ENCODE measurements around the gene KCNQ2.
"Not testable (repeated sequence)": the region's sequence is repeated elsewhere in the genome, so short reads cannot be mapped to it uniquely, and the experiment has no call there.

The KCNQ2 gene

DNA sequence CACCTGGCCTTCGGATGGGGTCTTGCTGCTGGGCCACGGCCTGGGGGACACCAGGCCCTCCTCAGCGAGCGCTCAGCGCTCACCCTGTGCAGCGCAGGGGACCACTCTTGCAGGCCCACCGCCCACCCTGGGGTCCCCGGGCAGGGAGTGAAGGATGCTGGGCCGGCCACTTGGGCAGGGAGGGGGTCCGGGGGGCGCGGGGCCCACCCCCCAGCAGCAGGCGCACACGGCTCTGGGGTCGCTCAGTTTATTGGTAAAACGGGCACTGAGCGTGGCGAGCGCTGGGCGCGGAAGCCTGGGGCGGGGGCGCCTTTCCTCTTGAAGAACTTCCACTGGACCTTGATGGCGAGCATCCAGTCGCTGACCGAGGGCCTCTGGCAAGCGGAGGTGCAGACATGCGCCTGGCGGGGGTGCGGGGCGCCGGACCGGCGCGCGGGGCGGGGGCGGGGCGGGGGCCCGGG lies 15.4 kb upstream of the KCNQ2 start:
- Histone ChIP-seq H3K27me3 (ENCODE audit: control insufficient read depth, insufficient read depth, low read length) (peaks cover 60% of the 10 kb centered on the region), H3K27ac (ENCODE audit: low read depth, low read length) (no peak overlapping the region), H3K4me3 (ENCODE audit: low read depth, low read length) (peak overlapping the region; percentile 46; the same call in 1 of the 2 replicates), H3K4me1 (ENCODE audit: control insufficient read depth, insufficient read depth, low read length) (peaks cover 6% of the 10 kb centered on the region), H3K9ac (ENCODE audit: low read length) (no peak overlapping the region), H3K36me3 (ENCODE audit: control insufficient read depth, insufficient read depth, low read length) (no peaks in the 10 kb centered on the region; the same call in 1 of the 2 replicates), H3K9me3 (ENCODE audit: control insufficient read depth, insufficient read depth, low read depth, low read length) (no peaks in the 10 kb centered on the region; the same call in 1 of the 2 replicates)

- Histone ChIP-seq H3K9me3 (ENCODE audit: control insufficient read depth, insufficient read depth, low read depth, low read length) (no peaks in the 10 kb centered on the region; the same call in 1 of the 2 replicates), H3K27me3 (ENCODE audit: control insufficient read depth, insufficient read depth, low read length) (peaks cover 60% of the 10 kb centered on the region), H3K4me3 (ENCODE audit: low read depth, low read length) (no peak overlapping the region), H3K36me3 (ENCODE audit: control insufficient read depth, insufficient read depth, low read length) (no peaks in the 10 kb centered on the region; the same call in 1 of the 2 replicates), H3K9ac (ENCODE audit: low read length) (no peak overlapping the region), H3K4me1 (ENCODE audit: control insufficient read depth, insufficient read depth, low read length) (peaks cover 9% of the 10 kb centered on the region), H3K27ac (ENCODE audit: low read depth, low read length) (no peak overlapping the region)
These were observed 14.8 kb upstream of the KCNQ2 start for GRCh38 chr20:63487116-63487764.

DNA sequence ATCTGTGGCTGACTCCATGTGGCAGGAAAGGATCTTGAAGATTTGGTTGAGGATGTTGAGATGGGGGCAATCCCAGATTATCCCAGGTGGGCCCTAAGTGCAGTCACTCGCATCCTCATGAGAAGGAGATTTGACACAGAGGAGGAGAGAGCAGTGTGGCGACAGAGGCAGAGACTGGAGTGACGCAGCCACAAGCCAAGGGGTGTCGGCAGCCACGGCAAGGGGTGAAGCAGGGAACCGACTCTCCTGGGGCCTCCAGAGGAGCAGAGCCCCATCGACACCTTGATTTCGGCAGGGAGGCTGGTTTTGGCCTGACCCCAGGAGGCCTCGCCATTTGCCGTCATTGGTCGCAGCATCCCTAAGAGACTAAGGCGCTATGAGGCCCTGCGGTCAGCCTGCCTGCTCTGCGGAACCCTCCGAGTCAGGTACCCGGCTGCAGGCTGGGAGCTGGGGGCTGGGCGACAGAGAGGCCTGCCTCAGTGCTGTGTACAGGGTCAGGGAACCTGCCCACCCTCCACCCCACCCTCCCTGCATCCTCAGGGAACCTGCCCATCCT lies 13.9 kb upstream of the KCNQ2 start:
- H3K9ac ChIP-seq (ENCODE audit: low read length) = no peak overlapping the region
- no peaks in the 10 kb centered on the region for H3K36me3 ChIP-seq (ENCODE audit: control insufficient read depth, insufficient read depth, low read length)
- H3K9me3 ChIP-seq (ENCODE audit: control insufficient read depth, insufficient read depth, low read depth, low read length) = no peaks in the 10 kb centered on the region; the same call in 1 of the 2 replicates
- peaks cover 18% of the 10 kb centered on the region for H3K4me1 ChIP-seq (ENCODE audit: control insufficient read depth, insufficient read depth, low read length)
- H3K27me3 ChIP-seq (ENCODE audit: control insufficient read depth, insufficient read depth, low read length) = peaks cover 59% of the 10 kb centered on the region
- H3K27ac ChIP-seq (ENCODE audit: low read depth, low read length) = no peak overlapping the region
- no peak overlapping the region for H3K4me3 ChIP-seq (ENCODE audit: low read depth, low read length)

DNA sequence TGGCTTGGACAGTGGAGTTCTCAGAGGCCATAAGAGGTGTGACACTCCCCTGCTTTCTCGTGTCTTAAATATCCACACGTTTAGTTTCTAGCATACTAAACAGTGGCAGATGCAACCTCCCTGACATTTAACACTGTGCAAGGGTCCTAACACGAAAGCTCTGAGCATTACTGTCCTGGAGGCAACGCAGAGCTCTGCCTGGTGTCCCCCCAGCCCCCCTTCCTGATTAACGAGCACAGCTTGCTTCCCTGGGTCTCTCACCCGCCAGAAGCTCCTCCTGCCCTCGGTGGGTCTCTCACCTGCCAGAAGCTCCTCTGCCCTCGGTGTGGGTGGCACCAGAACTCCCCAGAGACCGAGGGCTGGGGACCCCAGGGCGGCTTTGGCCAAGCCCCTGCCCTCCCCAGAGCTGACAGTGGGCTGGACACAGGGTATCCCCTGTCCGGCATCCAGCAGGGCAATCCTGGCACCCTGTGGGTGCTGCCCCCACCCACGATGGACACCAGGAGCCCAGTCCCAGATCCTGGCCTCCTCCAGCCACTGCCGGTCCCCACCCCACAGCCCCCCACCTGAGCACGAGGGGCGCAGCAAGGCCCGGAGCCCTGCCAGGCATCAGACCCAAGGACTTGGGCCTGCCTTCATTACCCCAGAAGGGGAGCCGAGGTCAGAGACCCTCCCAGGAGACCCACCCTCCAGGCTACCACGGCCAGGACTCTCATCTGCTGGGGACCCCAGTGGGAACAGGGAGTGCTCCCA lies 12.4 kb upstream of the KCNQ2 start:
- no peaks in the 10 kb centered on the region for H3K36me3 ChIP-seq (ENCODE audit: control insufficient read depth, insufficient read depth, low read length)
- H3K27me3 ChIP-seq (ENCODE audit: control insufficient read depth, insufficient read depth, low read length) = peaks cover 44% of the 10 kb centered on the region
- H3K9ac ChIP-seq (ENCODE audit: low read length) = no peak overlapping the region
- no peak overlapping the region for H3K4me3 ChIP-seq (ENCODE audit: low read depth, low read length)
- H3K9me3 ChIP-seq (ENCODE audit: control insufficient read depth, insufficient read depth, low read depth, low read length) = no peaks in the 10 kb centered on the region; the same call in 1 of the 2 replicates
- H3K27ac ChIP-seq (ENCODE audit: low read depth, low read length) = no peak overlapping the region
- H3K4me1 ChIP-seq (ENCODE audit: control insufficient read depth, insufficient read depth, low read length) = peaks cover 19% of the 10 kb centered on the region

DNA sequence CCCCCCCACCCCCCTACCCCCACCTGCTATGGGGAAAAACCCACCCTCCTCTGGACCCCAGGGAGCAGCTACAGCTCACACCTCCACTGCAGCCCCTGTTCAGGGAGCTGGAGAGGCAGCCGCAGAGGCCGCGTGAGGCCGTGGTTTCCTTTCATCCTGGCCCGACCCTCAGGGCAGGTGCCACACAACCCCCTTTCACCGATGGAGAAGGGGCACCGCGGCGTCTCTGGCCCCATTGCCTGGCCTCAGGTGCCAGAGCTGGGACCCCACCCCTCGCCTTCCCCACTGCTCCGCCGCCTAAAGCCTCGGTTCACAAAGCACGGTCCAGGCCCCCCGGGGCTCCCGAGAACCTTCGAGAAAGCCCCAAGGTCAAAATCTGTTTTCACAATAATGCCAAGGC lies 11.8 kb upstream of the KCNQ2 start:
- H3K9me3 ChIP-seq (ENCODE audit: control insufficient read depth, insufficient read depth, low read depth, low read length) = no peaks in the 10 kb centered on the region; the same call in 1 of the 2 replicates
- peaks cover 40% of the 10 kb centered on the region for H3K27me3 ChIP-seq (ENCODE audit: control insufficient read depth, insufficient read depth, low read length)
- H3K36me3 ChIP-seq (ENCODE audit: control insufficient read depth, insufficient read depth, low read length) = no peaks in the 10 kb centered on the region
- H3K4me1 ChIP-seq (ENCODE audit: control insufficient read depth, insufficient read depth, low read length) = peaks cover 19% of the 10 kb centered on the region
- no peak overlapping the region for H3K4me3 ChIP-seq (ENCODE audit: low read depth, low read length)
- no peak overlapping the region for H3K27ac ChIP-seq (ENCODE audit: low read depth, low read length)
- no peak overlapping the region for H3K9ac ChIP-seq (ENCODE audit: low read length)

- no peak overlapping the region for H3K27ac ChIP-seq (ENCODE audit: low read depth, low read length)
- no peaks in the 10 kb centered on the region for H3K36me3 ChIP-seq (ENCODE audit: control insufficient read depth, insufficient read depth, low read length)
- H3K9ac ChIP-seq (ENCODE audit: low read length) = no peak overlapping the region
- H3K27me3 ChIP-seq (ENCODE audit: control insufficient read depth, insufficient read depth, low read length) = peaks cover 39% of the 10 kb centered on the region
- no peaks in the 10 kb centered on the region; the same call in 1 of the 2 replicates for H3K9me3 ChIP-seq (ENCODE audit: control insufficient read depth, insufficient read depth, low read depth, low read length)
- H3K4me3 ChIP-seq (ENCODE audit: low read depth, low read length) = no peak overlapping the region
- H3K4me1 ChIP-seq (ENCODE audit: control insufficient read depth, insufficient read depth, low read length) = peaks cover 17% of the 10 kb centered on the region
These were observed 11.4 kb upstream of the KCNQ2 start for GRCh38 chr20:63483834-63484233.

DNA sequence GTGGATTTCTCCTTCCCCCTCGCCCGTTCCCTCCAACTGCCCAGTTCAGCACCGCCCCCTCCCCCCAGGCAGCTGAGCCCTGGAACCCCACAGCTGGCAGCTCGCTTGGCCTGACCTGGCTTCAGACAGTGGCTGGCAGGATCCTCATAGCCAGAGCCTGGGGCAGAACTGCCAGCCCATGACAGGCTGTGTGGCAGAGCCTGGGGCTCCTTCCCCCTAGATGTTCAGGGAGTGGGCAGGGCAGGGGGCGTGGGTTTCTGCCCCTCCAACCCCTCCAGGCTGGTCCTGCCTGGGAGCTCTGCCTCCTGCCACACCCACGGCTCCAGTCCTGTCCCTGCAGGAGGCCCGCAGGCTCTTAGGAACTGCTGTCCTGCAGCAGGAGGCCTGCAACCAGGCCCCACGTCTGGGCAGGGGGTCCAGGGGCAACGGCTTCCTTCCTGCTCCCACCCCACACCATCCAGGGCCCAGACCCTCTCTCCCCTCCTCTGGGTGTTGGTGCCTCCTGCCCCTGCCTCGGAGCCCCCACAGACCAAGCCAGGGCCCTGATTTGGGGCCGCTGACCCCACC lies 9.6 kb upstream of the KCNQ2 start:
- peaks cover 36% of the 10 kb centered on the region for H3K27me3 ChIP-seq (ENCODE audit: control insufficient read depth, insufficient read depth, low read length)
- no peak overlapping the region for H3K9ac ChIP-seq (ENCODE audit: low read length)

GRCh38 chr20:63481503-63481902 lies 9.0 kb upstream of the KCNQ2 start:
- H3K27me3 ChIP-seq (ENCODE audit: control insufficient read depth, insufficient read depth, low read length) = peaks cover 38% of the 10 kb centered on the region; the same call in 1 of the 2 replicates
- H3K27ac ChIP-seq (ENCODE audit: low read depth, low read length) = no peak overlapping the region
- no peak overlapping the region for H3K4me3 ChIP-seq (ENCODE audit: low read depth, low read length)
- H3K9me3 ChIP-seq (ENCODE audit: control insufficient read depth, insufficient read depth, low read depth, low read length) = no peaks in the 10 kb centered on the region; the same call in 1 of the 2 replicates
- H3K36me3 ChIP-seq (ENCODE audit: control insufficient read depth, insufficient read depth, low read length) = no peaks in the 10 kb centered on the region
- no peak overlapping the region for H3K9ac ChIP-seq (ENCODE audit: low read length)
- H3K4me1 ChIP-seq (ENCODE audit: control insufficient read depth, insufficient read depth, low read length) = peaks cover 16% of the 10 kb centered on the region

More for the DNA sequence above, 9.6 kb upstream of the KCNQ2 start:
- Histone ChIP-seq H3K9me3 (ENCODE audit: control insufficient read depth, insufficient read depth, low read depth, low read length) (no peaks in the 10 kb centered on the region; the same call in 1 of the 2 replicates), H3K36me3 (ENCODE audit: control insufficient read depth, insufficient read depth, low read length) (no peaks in the 10 kb centered on the region), H3K4me3 (ENCODE audit: low read depth, low read length) (no peak overlapping the region), H3K4me1 (ENCODE audit: control insufficient read depth, insufficient read depth, low read length) (peaks cover 14% of the 10 kb centered on the region), H3K27ac (ENCODE audit: low read depth, low read length) (no peak overlapping the region)

DNA sequence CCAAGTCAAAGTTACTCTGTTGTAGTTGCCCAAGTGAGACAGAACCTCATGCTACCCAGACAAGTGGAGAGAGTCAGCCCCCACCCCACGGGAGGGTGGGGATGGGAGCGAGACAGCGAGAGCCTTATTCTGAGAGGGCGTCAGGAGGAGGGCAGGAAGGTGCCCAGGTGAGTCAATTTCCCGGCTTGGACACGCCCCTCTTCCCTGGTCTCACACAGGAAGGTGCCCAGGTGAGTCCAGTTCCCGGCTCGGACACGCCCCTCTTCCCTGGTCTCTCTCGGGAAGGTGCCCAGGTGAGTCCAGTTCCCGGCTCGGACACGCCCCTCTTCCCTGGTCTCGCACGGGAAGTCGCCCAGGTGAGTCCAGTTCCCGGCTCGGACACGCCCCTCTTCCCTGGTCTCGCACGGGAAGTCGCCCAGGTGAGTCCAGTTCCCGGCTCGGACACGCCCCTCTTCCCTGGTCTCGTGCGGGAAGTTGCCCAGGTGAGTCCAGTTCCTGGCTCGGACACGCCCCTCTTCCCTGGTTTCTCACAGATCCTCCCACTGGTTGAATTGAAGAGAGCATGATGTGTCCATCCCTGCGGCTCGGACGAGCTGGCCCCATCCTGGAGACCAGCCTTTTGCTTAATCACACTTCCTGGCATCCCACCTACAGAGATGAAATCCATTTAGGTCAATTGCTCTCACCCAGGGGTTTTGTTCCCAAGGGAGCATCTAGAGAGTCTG lies 7.4 kb upstream of the KCNQ2 start:
- H3K9me3 ChIP-seq (ENCODE audit: control insufficient read depth, insufficient read depth, low read depth, low read length); H3K4me3 ChIP-seq (ENCODE audit: low read depth, low read length); H3K36me3 ChIP-seq (ENCODE audit: control insufficient read depth, insufficient read depth, low read length); H3K9ac ChIP-seq (ENCODE audit: low read length); H3K27ac ChIP-seq (ENCODE audit: low read depth, low read length): not testable (repeated sequence)
- peaks cover 39% of the 10 kb centered on the region for H3K27me3 ChIP-seq (ENCODE audit: control insufficient read depth, insufficient read depth, low read length)
- H3K4me1 ChIP-seq (ENCODE audit: control insufficient read depth, insufficient read depth, low read length) = peaks cover 16% of the 10 kb centered on the region
